Sigmoid colon (tissue), 7 donors: ENCODE measurements around the gene GINS2. TPM values are rescaled to one million over a fixed set of nuclear protein-coding genes. Genes with fewer than 3 reads are reported as not detected.
A peak's percentile ranks its signal among the peaks of the same experiment; 100 is the strongest.

Source experiments
- DNase-seq: peaks from one replicate; pipeline ENCODE4 v3.0.0-alpha.2; 2019
- H3K27ac ChIP-seq, 4 donors: fragments of 200-600 bp; sonication (generic); one replicate each; pipeline ENCODE4 v1.5.1; 2016 to 2019; ENCODE audit warnings: mild to moderate bottlenecking in 1 of 4
- H3K27me3 ChIP-seq, 3 donors: fragments of 200-600 bp; sonication (generic); one replicate each; pipeline ENCODE4 v1.5.1; 2019; ENCODE audit warnings: mild to moderate bottlenecking in 1 of 3
- H3K36me3 ChIP-seq, 4 donors: fragments of 200-600 bp; sonication (generic); one replicate each; pipeline ENCODE4 v1.5.1; 2016 to 2019
- H3K4me1 ChIP-seq, 4 donors: fragments of 200-600 bp; sonication (generic); one replicate each; pipeline ENCODE4 v1.5.1; 2017 to 2019
- H3K4me3 ChIP-seq, 4 donors: fragments of 200-600 bp; sonication (generic); one replicate each; pipeline ENCODE4 v1.5.1; 2017 to 2019; ENCODE audit warnings: mild to moderate bottlenecking in 2 of 4, moderate library complexity in 1 of 4
- H3K9me3 ChIP-seq, 4 donors: fragments of 200-600 bp in 3 of 4; sonication (generic) in 3 of 4; one replicate each; pipeline versions ENCODE4 v1.5.1 to v1.6.1; 2013 to 2019
- CTCF ChIP-seq, 4 experiments: fragments of 450-650 bp in 3 of 4; fragments of 200-600 bp in 1 of 4; IDR thresholded peaks; one replicate each; pipeline ENCODE4 v1.5.1; 2016 to 2019; ENCODE audit warnings: antibody characterized with exemption in 4 of 4, mild to moderate bottlenecking in 3 of 4, moderate library complexity in 2 of 4
- EP300 ChIP-seq, 4 donors: sonication (generic); formaldehyde crosslinking; IDR thresholded peaks; one replicate each; pipeline ENCODE4 v1.6.1; 2017; ENCODE audit warnings: antibody characterized with exemption in 4 of 4
- POLR2A ChIP-seq, 2 donors: fragments of 450-650 bp; IDR thresholded peaks; one replicate each; pipeline ENCODE4 v1.6.1; 2016; ENCODE audit warnings: antibody characterized with exemption in 2 of 2, mild to moderate bottlenecking in 2 of 2, moderate library complexity in 2 of 2
- POLR2AphosphoS5 ChIP-seq, 4 donors: sonication (generic); formaldehyde crosslinking; IDR thresholded peaks; one replicate each; pipeline ENCODE4 v1.6.1; 2017; ENCODE audit warnings: antibody characterized with exemption in 4 of 4
- WGBS, 2 donors: extraction: QIAGEN DNeasy Blood & Tissue Kit; methylation state at CpG; one replicate each; pipeline ENCODE4 v1.1.7; 2013; 5-methylcytosine and 5-hydroxymethylcytosine counted together
- intact Hi-C: fragments of 100-400 bp; cut with DNase I; formaldehyde crosslinking; loops from one replicate; pipeline ENCODE4 v1.15.1; 2023
- polyA plus RNA-seq, 3 donors: library from polyadenylated mRNA; stranded (reverse); fragments of 200-250 nt; gene quantifications; one replicate each; pipeline ENCODE4 v1.2.3, GENCODE V29; 2013
- total RNA-seq, 4 donors: library from RNA; depleted of rRNA; stranded (reverse); fragments of >200 nt; gene quantifications; one replicate each; pipeline ENCODE4 v1.1.0, GENCODE V29; 2016
- donor health status: healthy with polysubstance abuse.
- donor health status: Bipolar disorder and iron deficiency.
- donor health status: healthy.

Gene GINS2
- total and polyA plus RNA-seq, 7 donors = 0.16 to 9.6 (median 1.2) TPM; not detected in 1

- WGBS, 2 donors = 39 to 55% methylated on average over 7 of the region's 7 CpGs
- intact Hi-C loops = no loop called here
Measured at GRCh38 chr16:85690469-85691064, 1.8 kb upstream of the GINS2 start.

DNA sequence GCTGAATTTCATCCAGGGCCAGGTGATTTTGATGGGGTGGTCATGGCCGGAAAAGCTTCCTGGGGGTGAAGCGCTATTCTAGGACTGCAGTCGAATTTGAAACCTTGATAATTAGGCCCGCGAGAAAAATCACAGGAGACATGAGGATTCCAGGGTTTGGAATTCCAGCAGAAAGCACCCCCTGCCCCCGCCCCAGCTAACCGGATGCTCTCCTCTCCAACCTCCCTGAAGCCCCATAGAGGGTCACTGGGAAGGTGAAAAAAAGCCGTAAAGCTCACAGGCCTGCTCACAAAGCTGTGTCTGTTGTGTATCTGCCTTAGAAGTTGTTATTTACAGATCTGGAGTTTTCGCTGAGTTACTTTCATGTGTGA lies 1.2 kb upstream of the GINS2 start:
- Histone ChIP-seq H3K4me1 (peaks cover 0 to 15% (median 14%) of the 10 kb centered on the region in 4 donors), H3K36me3 (no peaks in the 10 kb centered on the region), H3K9me3 (no peaks in the 10 kb centered on the region), H3K27ac (no peak overlapping the region), H3K4me3 (no peak overlapping the region), H3K27me3 (peaks cover 0 to 9% (median 0%) of the 10 kb centered on the region in 3 donors)
- intact Hi-C loops = no loop called here
- 60 to 72% methylated on average over 9 of the region's 9 CpGs for WGBS, 2 donors
- TF ChIP-seq CTCF (IDR thresholded peaks at IDR 0.05) = no peak
- no peak for TF ChIP-seq POLR2AphosphoS5 (IDR thresholded peaks at IDR 0.05)
- TF ChIP-seq POLR2A (IDR thresholded peaks at IDR 0.05) = no peak
- no peak for TF ChIP-seq EP300 (IDR thresholded peaks at IDR 0.05)
- DNase-seq = no peak

More at GRCh38 chr16:85690469-85691064, 1.8 kb upstream of the GINS2 start:
- Histone ChIP-seq H3K27ac (no peak overlapping the region), H3K4me3 (no peak overlapping the region), H3K36me3 (no peaks in the 10 kb centered on the region), H3K27me3 (peaks cover 0 to 15% (median under 1%) of the 10 kb centered on the region in 3 donors), H3K4me1 (peaks cover 0 to 15% (median 14%) of the 10 kb centered on the region in 4 donors), H3K9me3 (no peaks in the 10 kb centered on the region)
- DNase-seq = no peak
- TF ChIP-seq POLR2AphosphoS5 (IDR thresholded peaks at IDR 0.05) (no peak), EP300 (IDR thresholded peaks at IDR 0.05) (no peak), CTCF (IDR thresholded peaks at IDR 0.05) (no peak), POLR2A (IDR thresholded peaks at IDR 0.05) (no peak)

DNA sequence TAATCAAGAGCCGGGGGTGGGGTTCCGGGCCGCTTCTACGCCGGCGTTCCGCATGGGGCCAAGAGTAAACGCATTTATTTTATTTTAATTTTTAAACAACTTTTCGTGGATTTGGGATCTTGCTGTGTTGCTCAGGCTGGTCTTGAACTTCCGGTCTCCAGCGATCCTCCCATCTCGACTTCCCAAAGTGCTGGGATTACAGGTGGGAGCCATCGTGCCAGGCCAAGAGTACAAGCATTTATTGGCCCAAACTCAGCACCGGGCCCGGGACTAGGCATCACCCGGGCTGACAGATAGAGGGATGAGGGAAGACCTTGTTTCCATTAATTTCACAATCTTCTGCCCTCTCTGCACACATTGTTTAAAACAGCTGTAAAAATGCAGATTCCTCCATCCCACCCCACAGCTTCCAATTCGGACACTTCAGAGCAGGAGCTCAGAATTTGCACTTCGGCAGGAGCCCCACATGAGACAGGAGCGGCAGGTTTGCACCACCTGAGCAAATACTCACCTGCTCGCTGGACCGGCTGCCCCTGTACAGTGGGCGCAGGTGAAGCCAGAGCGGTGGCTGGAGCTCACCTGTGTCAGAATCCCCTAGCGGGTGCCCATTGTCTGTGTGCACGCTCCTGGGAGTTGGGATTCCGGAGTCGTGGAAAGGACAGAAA lies 663 bp upstream of the GINS2 start:
- Histone ChIP-seq H3K27me3 (peaks cover 0 to 5% (median 0%) of the 10 kb centered on the region in 3 donors), H3K36me3 (no peaks in the 10 kb centered on the region), H3K4me3 (peak overlapping the region in 3 of 4 donors; percentile 56 to 71 (median 64)), H3K4me1 (peaks cover 0 to 15% (median 14%) of the 10 kb centered on the region in 4 donors), H3K9me3 (no peaks in the 10 kb centered on the region), H3K27ac (no peak overlapping the region)
- intact Hi-C loops = no loop called here
- WGBS, 2 donors = 13 to 38% methylated on average over 27 of the region's 27 CpGs
- no peak for DNase-seq
- TF ChIP-seq CTCF (IDR thresholded peaks at IDR 0.05) (no peak), EP300 (IDR thresholded peaks at IDR 0.05) (no peak), POLR2A (IDR thresholded peaks at IDR 0.05) (no peak), POLR2AphosphoS5 (IDR thresholded peaks at IDR 0.05) (no peak)

DNA sequence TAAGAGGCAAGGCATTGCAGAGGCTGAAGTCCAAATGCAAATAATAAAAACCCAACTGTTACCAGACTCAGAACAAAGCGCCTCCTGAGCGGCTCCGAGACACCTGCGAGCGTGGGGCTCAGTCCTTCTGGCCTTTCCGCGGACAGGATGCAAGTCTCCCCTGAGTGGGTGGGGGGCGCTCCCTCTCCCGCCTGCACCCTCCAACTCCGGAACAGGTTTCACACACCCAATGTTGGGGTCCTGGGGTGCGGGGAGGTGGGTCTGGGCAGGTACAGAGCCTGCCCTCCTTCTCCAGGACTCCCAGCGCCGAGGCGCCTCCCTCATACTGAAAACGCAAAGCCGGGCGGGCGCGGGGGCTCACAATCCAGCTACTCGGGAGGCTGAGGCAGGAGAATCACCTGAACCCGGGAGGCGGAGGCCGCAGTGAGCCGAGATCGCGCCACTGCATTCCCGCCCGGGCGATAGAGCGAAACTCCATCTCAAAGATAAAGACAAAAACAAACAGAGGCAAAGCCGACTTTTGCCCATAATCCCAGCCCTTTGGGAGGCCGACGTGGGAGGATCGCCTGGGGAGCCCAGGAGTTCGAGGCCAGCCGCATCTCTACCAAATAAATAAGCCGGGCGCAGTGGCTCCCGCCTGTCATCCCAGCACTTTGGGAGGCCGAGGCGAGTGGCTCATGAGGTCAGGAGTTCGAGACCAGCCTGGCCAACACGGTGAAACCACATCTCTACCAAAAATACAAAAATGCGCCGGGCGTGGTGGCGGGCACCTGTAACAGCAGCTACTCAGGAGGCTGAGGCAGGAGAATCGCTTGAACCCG lies 893 bp downstream of the GINS2 start:
- Histone ChIP-seq H3K27me3 (peaks cover 0 to 5% (median 0%) of the 10 kb centered on the region in 3 donors), H3K27ac (no peak overlapping the region), H3K4me3 (peak overlapping the region in 3 of 4 donors; percentile 56 to 71 (median 64)), H3K9me3 (no peaks in the 10 kb centered on the region), H3K36me3 (no peaks in the 10 kb centered on the region), H3K4me1 (peaks cover 0 to 15% (median 14%) of the 10 kb centered on the region in 4 donors)
- WGBS, 2 donors = 17 to 75% methylated on average over 49 of the region's 49 CpGs
- DNase-seq = no peak
- intact Hi-C loops = no loop called here
- TF ChIP-seq CTCF (IDR thresholded peaks at IDR 0.05) (no peak), POLR2A (IDR thresholded peaks at IDR 0.05) (no peak), POLR2AphosphoS5 (IDR thresholded peaks at IDR 0.05) (no peak), EP300 (IDR thresholded peaks at IDR 0.05) (no peak)
